GM23248 (cell line): ENCODE results near the gene HMGCL.

Experiments used
- EZH2 ChIP-seq: fragments of 200-600 bp; sonication (generic); IDR thresholded peaks from 2 replicates; pipeline ENCODE4 v1.6.1; 2018; ENCODE audit warnings: antibody characterized with exemption, mild to moderate bottlenecking; ENCODE audit not compliant: insufficient read depth, poor library complexity, severe bottlenecking
- EZH2phosphoT487 ChIP-seq: fragments of 200-600 bp; sonication (generic); IDR thresholded peaks from 2 replicates; pipeline ENCODE4 v1.6.1; 2018; ENCODE audit warnings: antibody characterized with exemption, moderate library complexity, mild to moderate bottlenecking, low read depth; ENCODE audit not compliant: insufficient read depth

GRCh38 chr1:23793861-23794731, 31.1 kb downstream of the HMGCL start:
- TF ChIP-seq EZH2phosphoT487 (no peak), EZH2 (no peak)
